Left ventricle myocardium inferior (tissue), 1 donor: ENCODE results near the gene KCNK13. TPM values are rescaled to one million over a fixed set of nuclear protein-coding genes. Genes with fewer than 3 reads are reported as not detected.

ENCODE experiments used
- DNase-seq: peaks from one replicate; pipeline ENCODE4 v3.0.0-alpha.2; 2020
- H3K27ac ChIP-seq: fragments of 200-600 bp; replicated peaks from 2 replicates; pipeline ENCODE4 v1.8.0; 2021
- H3K27me3 ChIP-seq: fragments of 200-600 bp; 2 replicates; pipeline ENCODE4 v1.8.0; 2021; ENCODE audit warnings: low read depth
- H3K36me3 ChIP-seq: fragments of 200-600 bp; 2 replicates; pipeline ENCODE4 v1.8.0; 2021
- H3K4me1 ChIP-seq: fragments of 200-600 bp; 2 replicates; pipeline ENCODE4 v1.8.0; 2021
- H3K4me3 ChIP-seq: fragments of 200-600 bp; 2 replicates; pipeline ENCODE4 v1.8.0; 2021; ENCODE audit warnings: mild to moderate bottlenecking, moderate library complexity
- H3K9me3 ChIP-seq: fragments of 200-600 bp; replicated peaks from 2 replicates; pipeline ENCODE4 v1.8.0; 2021
- CTCF ChIP-seq: fragments of 200-600 bp; IDR thresholded peaks from 2 replicates; pipeline ENCODE4 v1.8.0; 2021; ENCODE audit warnings: antibody characterized with exemption, mild to moderate bottlenecking, borderline replicate concordance
- intact Hi-C: fragments of 100-400 bp; cut with micrococcal nuclease; formaldehyde crosslinking; loops from one replicate; pipeline ENCODE4 v1.11.0; 2022
- total RNA-seq: library from RNA; stranded (reverse); fragmentation: NEBNext Ultra II Directional; extraction: Animal tissue kit (Norgen Biotek cat#: 25700); gene quantifications from one replicate; pipeline ENCODE4 v1.2.1, GENCODE V29; 2021
- donor health status: DM: no; HTN: yes; CAD: no; lungs with severe emphysema.

KCNK13 gene
- total RNA-seq, 1 donor from 2014 or later: 1.9 TPM

- H3K4me1 ChIP-seq: no peaks in the 10 kb centered on the region
- no peak for TF ChIP-seq CTCF
- intact Hi-C loops: no loop called here
- H3K9me3 ChIP-seq: no peaks in the 10 kb centered on the region
- no peak overlapping the region for H3K4me3 ChIP-seq
- no peak overlapping the region for H3K27ac ChIP-seq
- no peak for DNase-seq
- no peaks in the 10 kb centered on the region for H3K27me3 ChIP-seq
- no peaks in the 10 kb centered on the region for H3K36me3 ChIP-seq
Measured at GRCh38 chr14:90168425-90169105, 106.8 kb downstream of the KCNK13 start.

- intact Hi-C loops: no loop called here
- H3K4me1 ChIP-seq: peaks cover 15% of the 10 kb centered on the region
- no peak for DNase-seq
- no peak overlapping the region for H3K27ac ChIP-seq
- TF ChIP-seq CTCF: no peak
- H3K9me3 ChIP-seq: no peaks in the 10 kb centered on the region
- no peaks in the 10 kb centered on the region for H3K36me3 ChIP-seq
- H3K4me3 ChIP-seq: no peak overlapping the region
- H3K27me3 ChIP-seq: no peaks in the 10 kb centered on the region
Measured at GRCh38 chr14:90175631-90176030, 113.8 kb downstream of the KCNK13 start.

- intact Hi-C loops: no loop called here
- peaks cover 4% of the 10 kb centered on the region for H3K9me3 ChIP-seq
Measured at GRCh38 chr14:90177539-90178189, 115.9 kb downstream of the KCNK13 start.

GRCh38 chr14:90179357-90179756, 117.6 kb downstream of the KCNK13 start:
- Histone ChIP-seq H3K36me3 (no peaks in the 10 kb centered on the region), H3K4me3 (peak overlapping the region; percentile 15), H3K27me3 (no peaks in the 10 kb centered on the region), H3K27ac (peak overlapping the region; percentile 71), H3K4me1 (peaks cover 16% of the 10 kb centered on the region), H3K9me3 (peaks cover 4% of the 10 kb centered on the region)
- no peak for DNase-seq
- TF ChIP-seq CTCF: no peak
- intact Hi-C loops: no loop called here

More at GRCh38 chr14:90177539-90178189, 115.9 kb downstream of the KCNK13 start:
- Histone ChIP-seq H3K27ac (no peak overlapping the region), H3K27me3 (no peaks in the 10 kb centered on the region), H3K4me3 (no peak overlapping the region), H3K36me3 (no peaks in the 10 kb centered on the region), H3K4me1 (peaks cover 16% of the 10 kb centered on the region)
- no peak for DNase-seq
- TF ChIP-seq CTCF: no peak

GRCh38 chr14:90179809-90180779, 118.3 kb downstream of the KCNK13 start:
- intact Hi-C loops: no loop called here
- no peak for DNase-seq
- H3K9me3 ChIP-seq: peaks cover 4% of the 10 kb centered on the region
- peak overlapping the region; percentile 15 for H3K4me3 ChIP-seq
- no peak for TF ChIP-seq CTCF
- no peaks in the 10 kb centered on the region for H3K36me3 ChIP-seq
- peaks cover 16% of the 10 kb centered on the region for H3K4me1 ChIP-seq
- H3K27me3 ChIP-seq: no peaks in the 10 kb centered on the region
- H3K27ac ChIP-seq: peak overlapping the region; percentile 71
